CD4-positive, alpha-beta T cell (primary cell): ENCODE measurements around the gene MRPL38. TPM values are rescaled to one million over a fixed set of nuclear protein-coding genes. Genes with fewer than 3 reads are reported as not detected.

ENCODE experiments used
- ATAC-seq: fragments of 200-7000 bp; cut with Tn5 transposase; one replicate; pipeline ENCODE4 v1.10.0; 2022; ENCODE audit warnings: mild to moderate bottlenecking; ENCODE audit not compliant: poor library complexity
- CTCF ChIA-PET: fragments of 350-600 bp; sonication (Branson Sonifier 250); formaldehyde crosslinking; loops from one replicate; lab custom pipeline; 2021; ENCODE audit warnings: antibody characterized with exemption, inconsistent platforms; lab: Charles Lee
- POLR2A ChIA-PET: fragments of 350-600 bp; sonication (Branson Sonifier 250); formaldehyde crosslinking; loops from one replicate; lab custom pipeline; 2021; ENCODE audit warnings: antibody characterized with exemption, inconsistent platforms; lab: Charles Lee
- DNase-seq, 14 experiments: peaks; one replicate each; pipeline ENCODE4 v3.0.0-alpha.2; 2013 to 2020; ENCODE audit warnings: mixed read lengths in 2 of 14
- H3K27ac ChIP-seq, 2 donors: one replicate each; pipeline versions ENCODE4 v1.5.1 to v1.7.0; 2013; ENCODE audit warnings: low read length in 2 of 2, low read depth in 1 of 2, mild to moderate bottlenecking in 1 of 2
- H3K27me3 ChIP-seq, 2 experiments: 1 replicate in 1 of 2; 2 replicates in 1 of 2; pipeline versions ENCODE4 v1.6.1 to v1.7.0; 2013; ENCODE audit warnings: low read length in 2 of 2, control low read depth in 1 of 2, mild to moderate bottlenecking in 1 of 2, moderate library complexity in 1 of 2; ENCODE audit not compliant: insufficient read depth in 2 of 2, control insufficient read depth in 1 of 2
- H3K36me3 ChIP-seq: one replicate; pipeline ENCODE4 v1.6.1; 2013; ENCODE audit warnings: low read length, control low read depth; ENCODE audit not compliant: insufficient read depth
- H3K4me1 ChIP-seq: one replicate; pipeline ENCODE4 v1.6.1; 2013; ENCODE audit warnings: low read length, control low read depth; ENCODE audit not compliant: insufficient read depth
- H3K4me3 ChIP-seq: one replicate; pipeline ENCODE4 v1.5.1; 2013; ENCODE audit warnings: mild to moderate bottlenecking, low read length, moderate library complexity
- H3K9me3 ChIP-seq, 2 experiments: 1 replicate in 1 of 2; 2 replicates in 1 of 2; pipeline versions ENCODE4 v1.6.1 to v1.7.0; 2013; ENCODE audit warnings: low read length in 2 of 2, mild to moderate bottlenecking in 2 of 2, control low read depth in 1 of 2, moderate library complexity in 1 of 2; ENCODE audit not compliant: control insufficient read depth in 1 of 2, insufficient read depth in 1 of 2
- H3K27ac Mint-ChIP-seq: one replicate; pipeline ENCODE4 v1.8.0; 2020; ENCODE audit warnings: mixed read lengths
- H3K27me3 Mint-ChIP-seq: one replicate; pipeline ENCODE4 v1.8.0; 2021; ENCODE audit warnings: mixed read lengths
- H3K36me3 Mint-ChIP-seq: one replicate; pipeline ENCODE4 v1.8.0; 2021; ENCODE audit warnings: low read depth, mixed read lengths
- H3K4me1 Mint-ChIP-seq: one replicate; pipeline ENCODE4 v1.8.0; 2021; ENCODE audit warnings: low read depth, mixed read lengths
- H3K4me3 Mint-ChIP-seq: one replicate; pipeline ENCODE4 v1.8.0; 2020; ENCODE audit warnings: mild to moderate bottlenecking, mixed read lengths
- H3K9me3 Mint-ChIP-seq: one replicate; pipeline ENCODE4 v1.8.0; 2020; ENCODE audit warnings: mixed read lengths
- intact Hi-C, 2 experiments: fragments of 100-400 bp; cut with DNase I in 1 of 2; cut with micrococcal nuclease in 1 of 2; formaldehyde crosslinking; loops; one replicate each; pipeline versions ENCODE4 v1.15.1 to v1.9.0; 2023 to 2025; cut with DNase I, micrococcal nuclease
- total RNA-seq, 174 experiments: library from RNA in 2 of 174; stranded (reverse) in 2 of 174; gene quantifications; one replicate each; pipeline ENCODE4 v1.2.3 and lab custom pipeline; 2021 to 2026
- TF ChIP-seq, protein P1 (sequence below): fragments of 200-600 bp; IDR thresholded peaks from one replicate; pipeline ENCODE4 v1.8.0; 2022; ENCODE audit warnings: antibody characterized with exemption, mild to moderate bottlenecking

Gene MRPL38
- total RNA-seq, 2 experiments from 2014 or later = 146 to 147 TPM

GRCh38 chr17:75894049-75894733 lies 10.5 kb downstream of the MRPL38 start:
- CTCF ChIA-PET = interaction anchor here (1.6 kb wide), 1 partner anchor 16 kb away, joined by 7 read pairs; the partner anchor contains the start of gene TRIM47
- H3K27me3 ChIP-seq = no peaks in the 10 kb centered on the region
- ATAC-seq (no peak), DNase-seq (no peak)
- H3K9me3 ChIP-seq = no peaks in the 10 kb centered on the region
- Mint-ChIP-seq H3K4me3 (peak overlapping the region; percentile 76), H3K27me3 (no peaks in the 10 kb centered on the region), H3K36me3 (peaks cover 31% of the 10 kb centered on the region), H3K27ac (peak overlapping the region; percentile 13), H3K4me1 (peaks cover 25% of the 10 kb centered on the region), H3K9me3 (no peaks in the 10 kb centered on the region)
- no peak overlapping the region for H3K27ac ChIP-seq
- POLR2A ChIA-PET = interaction anchor here (1.7 to 3.5 kb wide), 2 partner anchors 19 to 39 kb away, joined by 6 to 74 read pairs; partner anchors contain the start of gene WBP2
- peaks cover 33% of the 10 kb centered on the region for H3K4me1 ChIP-seq
- TF ChIP-seq, protein P1, sequence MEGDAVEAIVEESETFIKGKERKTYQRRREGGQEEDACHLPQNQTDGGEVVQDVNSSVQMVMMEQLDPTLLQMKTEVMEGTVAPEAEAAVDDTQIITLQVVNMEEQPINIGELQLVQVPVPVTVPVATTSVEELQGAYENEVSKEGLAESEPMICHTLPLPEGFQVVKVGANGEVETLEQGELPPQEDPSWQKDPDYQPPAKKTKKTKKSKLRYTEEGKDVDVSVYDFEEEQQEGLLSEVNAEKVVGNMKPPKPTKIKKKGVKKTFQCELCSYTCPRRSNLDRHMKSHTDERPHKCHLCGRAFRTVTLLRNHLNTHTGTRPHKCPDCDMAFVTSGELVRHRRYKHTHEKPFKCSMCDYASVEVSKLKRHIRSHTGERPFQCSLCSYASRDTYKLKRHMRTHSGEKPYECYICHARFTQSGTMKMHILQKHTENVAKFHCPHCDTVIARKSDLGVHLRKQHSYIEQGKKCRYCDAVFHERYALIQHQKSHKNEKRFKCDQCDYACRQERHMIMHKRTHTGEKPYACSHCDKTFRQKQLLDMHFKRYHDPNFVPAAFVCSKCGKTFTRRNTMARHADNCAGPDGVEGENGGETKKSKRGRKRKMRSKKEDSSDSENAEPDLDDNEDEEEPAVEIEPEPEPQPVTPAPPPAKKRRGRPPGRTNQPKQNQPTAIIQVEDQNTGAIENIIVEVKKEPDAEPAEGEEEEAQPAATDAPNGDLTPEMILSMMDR = no peak
- intact Hi-C loops = no loop called here
- H3K4me3 ChIP-seq = no peak overlapping the region
- H3K36me3 ChIP-seq = peaks cover 38% of the 10 kb centered on the region

- ChIA-PET CTCF (interaction anchor here (1.6 kb wide), 1 partner anchor 16 kb away, joined by 7 read pairs; the partner anchor contains the start of gene TRIM47), POLR2A (interaction anchor here (1.7 kb wide), 1 partner anchor 18 kb away, joined by 6 read pairs; no protein-coding TSS in a partner anchor)
- Mint-ChIP-seq H3K4me1 (peaks cover 25% of the 10 kb centered on the region), H3K36me3 (peaks cover 24% of the 10 kb centered on the region), H3K27me3 (no peaks in the 10 kb centered on the region), H3K9me3 (no peaks in the 10 kb centered on the region), H3K27ac (peak overlapping the region; percentile 13), H3K4me3 (peak overlapping the region; percentile 76)
- intact Hi-C loops = no loop called here
- TF ChIP-seq, protein P1 = no peak
- Histone ChIP-seq H3K4me1 (peaks cover 33% of the 10 kb centered on the region), H3K4me3 (no peak overlapping the region), H3K27ac (no peak overlapping the region), H3K9me3 (no peaks in the 10 kb centered on the region), H3K36me3 (peaks cover 32% of the 10 kb centered on the region), H3K27me3 (no peaks in the 10 kb centered on the region)
- ATAC-seq (no peak), DNase-seq (no peak)
Measured at GRCh38 chr17:75893305-75894048, 11.2 kb downstream of the MRPL38 start.

DNA sequence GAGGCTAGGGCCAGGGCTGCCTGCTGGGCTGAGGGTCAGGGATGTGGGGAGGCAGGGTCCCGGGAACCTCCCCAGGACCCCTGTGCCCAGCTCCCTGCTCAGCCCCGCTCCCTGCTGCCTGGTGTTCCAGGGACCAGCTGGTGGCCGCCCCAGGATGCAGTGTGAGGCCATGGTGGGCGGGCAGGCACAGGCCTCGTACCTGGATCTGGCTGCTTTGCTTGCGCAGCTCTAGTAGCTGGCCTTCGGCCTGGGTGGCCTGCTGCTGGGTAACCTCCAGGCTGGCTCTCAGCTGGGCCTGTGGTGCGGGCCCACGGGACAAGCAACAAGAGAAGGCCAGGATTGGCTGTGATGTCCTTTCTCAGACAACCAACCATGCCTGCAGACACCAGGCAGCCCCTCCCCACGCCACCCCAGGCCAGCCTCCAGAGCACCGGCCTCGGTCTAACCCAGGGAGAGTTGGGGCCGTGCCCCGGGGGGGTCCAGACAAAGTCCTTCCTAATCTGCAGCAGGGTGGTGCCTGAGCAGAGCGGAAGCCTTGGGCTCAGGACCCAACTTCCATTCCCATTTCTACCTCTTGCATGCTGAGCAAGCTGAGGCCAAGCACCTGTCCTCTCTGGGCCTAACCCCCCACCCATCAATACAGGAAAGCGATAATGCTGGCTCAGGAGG lies 12.0 kb downstream of the MRPL38 start:
- intact Hi-C loops = no loop called here
- ChIA-PET POLR2A (interaction anchor here (0.8 kb wide), 1 partner anchor 14 kb away, joined by 3 read pairs; the partner anchor contains the start of gene TRIM47), CTCF (interaction anchor here (0.6 to 1.6 kb wide), 2 partner anchors 10 to 15 kb away, joined by 3 to 7 read pairs; partner anchors contain the start of gene TRIM47)
- DNase-seq = no peak
- no peak overlapping the region for H3K27ac ChIP-seq
- no peak overlapping the region for H3K4me3 ChIP-seq
- no peak overlapping the region for H3K27ac Mint-ChIP-seq
- no peaks in the 10 kb centered on the region for H3K27me3 ChIP-seq
- peaks cover 18% of the 10 kb centered on the region for H3K36me3 Mint-ChIP-seq
- peaks cover 24% of the 10 kb centered on the region for H3K4me1 Mint-ChIP-seq
- H3K4me3 Mint-ChIP-seq = no peak overlapping the region
- H3K9me3 ChIP-seq = no peaks in the 10 kb centered on the region
- peaks cover 33% of the 10 kb centered on the region for H3K4me1 ChIP-seq
- TF ChIP-seq, protein P1 = no peak
- H3K9me3 Mint-ChIP-seq = no peaks in the 10 kb centered on the region
- no peaks in the 10 kb centered on the region for H3K27me3 Mint-ChIP-seq
- ATAC-seq = no peak
- peaks cover 24% of the 10 kb centered on the region for H3K36me3 ChIP-seq
